HL-60 (cell line): ENCODE data around the gene MEN1.

Source experiments
- DNase-seq, 2 experiments: peaks; one replicate each; pipeline ENCODE4 v3.0.0-alpha.2; 2010 to 2020; ENCODE audit warnings: low read depth in 1 of 2, low spot score in 1 of 2
- H3K27ac ChIP-seq: fragments of 250-450 bp; sonication (Bioruptor Pico); replicated peaks from 2 replicates; pipeline ENCODE4 v1.5.1; 2020; ENCODE audit warnings: mild to moderate bottlenecking, moderate library complexity
- H3K27me3 ChIP-seq: fragments of 250-450 bp; sonication (Bioruptor Pico); 2 replicates; pipeline ENCODE4 v1.5.1; 2021; ENCODE audit warnings: mild to moderate bottlenecking, moderate library complexity; ENCODE audit not compliant: insufficient read depth, poor library complexity, severe bottlenecking
- H3K4me3 ChIP-seq: replicated peaks from 2 replicates; pipeline ENCODE4 v1.5.1; 2011; ENCODE audit warnings: mild to moderate bottlenecking, control low read depth, low read length; ENCODE audit not compliant: insufficient read depth
- GABPA ChIP-seq: IDR thresholded peaks from 2 replicates; pipeline ENCODE4 v1.6.1; 2012; ENCODE audit warnings: low read depth
- POLR2AphosphoS5 ChIP-seq: IDR thresholded peaks from 2 replicates; pipeline ENCODE4 v1.6.1; 2012; ENCODE audit warnings: low read depth
- SPI1 ChIP-seq: IDR thresholded peaks from 2 replicates; pipeline ENCODE4 v1.6.1; 2012; ENCODE audit warnings: low read depth, mild to moderate bottlenecking, borderline replicate concordance
- TF ChIP-seq, protein P1 (sequence below): IDR thresholded peaks from one replicate; pipeline ENCODE4 v1.5.1; 2011; ENCODE audit warnings: low read length, control low read depth, inconsistent platforms; ENCODE audit not compliant: insufficient read depth
- TF ChIP-seq, protein P2 (sequence below): IDR thresholded peaks from 2 replicates; pipeline ENCODE4 v1.6.1; 2012; ENCODE audit warnings: low read depth; ENCODE audit not compliant: insufficient replicate concordance

MEN1 gene

GRCh38 chr11:64844330-64845128 is 34.2 kb upstream of the MEN1 start, which contains the start of gene CDC42BPG:
Gene CDC42BPG (minus strand): TSS chr11:64844653. CDS start chr11:64844569, 84 bp downstream.
- peak within 1 kb of the TSS; percentile 48 for H3K4me3 ChIP-seq
- no peak within 1 kb of the TSS for H3K27ac ChIP-seq
- peak in 1 of 2 experiments; percentile 64 for DNase-seq
- TF ChIP-seq, protein P1, sequence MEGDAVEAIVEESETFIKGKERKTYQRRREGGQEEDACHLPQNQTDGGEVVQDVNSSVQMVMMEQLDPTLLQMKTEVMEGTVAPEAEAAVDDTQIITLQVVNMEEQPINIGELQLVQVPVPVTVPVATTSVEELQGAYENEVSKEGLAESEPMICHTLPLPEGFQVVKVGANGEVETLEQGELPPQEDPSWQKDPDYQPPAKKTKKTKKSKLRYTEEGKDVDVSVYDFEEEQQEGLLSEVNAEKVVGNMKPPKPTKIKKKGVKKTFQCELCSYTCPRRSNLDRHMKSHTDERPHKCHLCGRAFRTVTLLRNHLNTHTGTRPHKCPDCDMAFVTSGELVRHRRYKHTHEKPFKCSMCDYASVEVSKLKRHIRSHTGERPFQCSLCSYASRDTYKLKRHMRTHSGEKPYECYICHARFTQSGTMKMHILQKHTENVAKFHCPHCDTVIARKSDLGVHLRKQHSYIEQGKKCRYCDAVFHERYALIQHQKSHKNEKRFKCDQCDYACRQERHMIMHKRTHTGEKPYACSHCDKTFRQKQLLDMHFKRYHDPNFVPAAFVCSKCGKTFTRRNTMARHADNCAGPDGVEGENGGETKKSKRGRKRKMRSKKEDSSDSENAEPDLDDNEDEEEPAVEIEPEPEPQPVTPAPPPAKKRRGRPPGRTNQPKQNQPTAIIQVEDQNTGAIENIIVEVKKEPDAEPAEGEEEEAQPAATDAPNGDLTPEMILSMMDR, result peak; percentile 24
- TF ChIP-seq, protein P2, sequence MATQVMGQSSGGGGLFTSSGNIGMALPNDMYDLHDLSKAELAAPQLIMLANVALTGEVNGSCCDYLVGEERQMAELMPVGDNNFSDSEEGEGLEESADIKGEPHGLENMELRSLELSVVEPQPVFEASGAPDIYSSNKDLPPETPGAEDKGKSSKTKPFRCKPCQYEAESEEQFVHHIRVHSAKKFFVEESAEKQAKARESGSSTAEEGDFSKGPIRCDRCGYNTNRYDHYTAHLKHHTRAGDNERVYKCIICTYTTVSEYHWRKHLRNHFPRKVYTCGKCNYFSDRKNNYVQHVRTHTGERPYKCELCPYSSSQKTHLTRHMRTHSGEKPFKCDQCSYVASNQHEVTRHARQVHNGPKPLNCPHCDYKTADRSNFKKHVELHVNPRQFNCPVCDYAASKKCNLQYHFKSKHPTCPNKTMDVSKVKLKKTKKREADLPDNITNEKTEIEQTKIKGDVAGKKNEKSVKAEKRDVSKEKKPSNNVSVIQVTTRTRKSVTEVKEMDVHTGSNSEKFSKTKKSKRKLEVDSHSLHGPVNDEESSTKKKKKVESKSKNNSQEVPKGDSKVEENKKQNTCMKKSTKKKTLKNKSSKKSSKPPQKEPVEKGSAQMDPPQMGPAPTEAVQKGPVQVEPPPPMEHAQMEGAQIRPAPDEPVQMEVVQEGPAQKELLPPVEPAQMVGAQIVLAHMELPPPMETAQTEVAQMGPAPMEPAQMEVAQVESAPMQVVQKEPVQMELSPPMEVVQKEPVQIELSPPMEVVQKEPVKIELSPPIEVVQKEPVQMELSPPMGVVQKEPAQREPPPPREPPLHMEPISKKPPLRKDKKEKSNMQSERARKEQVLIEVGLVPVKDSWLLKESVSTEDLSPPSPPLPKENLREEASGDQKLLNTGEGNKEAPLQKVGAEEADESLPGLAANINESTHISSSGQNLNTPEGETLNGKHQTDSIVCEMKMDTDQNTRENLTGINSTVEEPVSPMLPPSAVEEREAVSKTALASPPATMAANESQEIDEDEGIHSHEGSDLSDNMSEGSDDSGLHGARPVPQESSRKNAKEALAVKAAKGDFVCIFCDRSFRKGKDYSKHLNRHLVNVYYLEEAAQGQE, result no peak
- no peaks in the 10 kb centered on the region for H3K27me3 ChIP-seq

DNA sequence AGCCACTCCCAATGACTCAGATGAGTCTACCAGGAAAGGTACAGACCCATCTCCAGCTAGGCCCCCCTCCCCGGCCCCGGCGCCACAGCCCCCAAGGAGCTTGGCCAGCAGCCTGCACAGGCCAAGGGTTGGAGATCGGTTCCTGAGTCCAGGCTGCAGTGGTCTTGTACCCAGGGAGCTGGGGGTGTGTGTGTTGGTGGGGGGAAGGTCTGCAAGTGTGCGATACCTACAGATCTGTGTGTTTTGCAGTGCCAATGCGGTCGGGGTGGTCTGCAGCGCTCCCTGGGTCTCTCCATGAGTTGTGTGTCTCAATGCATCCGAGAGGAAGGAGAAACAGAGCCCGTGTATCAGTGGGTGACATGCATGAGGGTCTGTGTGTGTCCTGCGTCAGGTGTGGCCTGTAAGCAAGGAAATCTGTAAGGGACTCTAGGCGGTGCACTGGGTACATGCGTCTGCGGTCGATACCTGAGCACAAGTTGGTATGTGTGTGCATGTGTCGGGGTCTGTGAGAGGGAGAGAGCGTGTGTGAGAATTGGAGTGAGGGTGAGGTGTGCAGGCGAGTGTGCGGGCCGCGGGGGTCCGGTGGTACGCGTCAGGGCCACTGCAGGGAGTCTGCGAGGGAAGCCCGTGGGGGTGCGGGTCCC is 33.5 kb upstream of the MEN1 start:
- Histone ChIP-seq H3K27me3 (no peaks in the 10 kb centered on the region), H3K4me3 (0 out of 2 replicates have a peak overlapping the region, but pooled peaks have one; percentile 48), H3K27ac (no peak overlapping the region)
- DNase-seq, result no peak
- TF ChIP-seq SPI1, result no peak
- no peak for TF ChIP-seq GABPA
- TF ChIP-seq, protein P2, result no peak
- TF ChIP-seq, protein P1, result no peak
- TF ChIP-seq POLR2AphosphoS5, result no peak

- Histone ChIP-seq H3K4me3 (no peak overlapping the region), H3K27me3 (no peaks in the 10 kb centered on the region), H3K27ac (no peak overlapping the region)
- TF ChIP-seq, protein P2, result no peak
- TF ChIP-seq POLR2AphosphoS5, result no peak
- TF ChIP-seq, protein P1, result no peak
- no peak for TF ChIP-seq SPI1
- no peak for DNase-seq
Measured at GRCh38 chr11:64842851-64843685, 32.7 kb upstream of the MEN1 start.
